Brain microvascular endothelial cell (primary cell): ENCODE measurements around the gene SAMD4A.

Experiments used
- DNase-seq: peaks from one replicate; pipeline ENCODE4 v3.0.0-alpha.2; 2020
- H3K27ac ChIP-seq: fragments of 250-450 bp; sonication (Bioruptor Pico); 2 replicates; pipeline ENCODE4 v1.5.1; 2020; ENCODE audit warnings: mild to moderate bottlenecking, moderate library complexity
- H3K27me3 ChIP-seq: fragments of 250-450 bp; sonication (Bioruptor Pico); replicated peaks from 2 replicates; pipeline ENCODE4 v1.5.1; 2020; ENCODE audit warnings: mild to moderate bottlenecking
- H3K36me3 ChIP-seq: fragments of 250-450 bp; sonication (Bioruptor Pico); replicated peaks from 2 replicates; pipeline ENCODE4 v1.5.1; 2020; ENCODE audit warnings: mild to moderate bottlenecking
- H3K4me3 ChIP-seq: 2 replicates; pipeline ENCODE4 v1.5.1; 2011; ENCODE audit warnings: low read depth, mild to moderate bottlenecking, control low read depth, low read length, moderate library complexity
- in situ Hi-C: cut with HindIII; loops from 2 replicates; pipeline ENCODE4 v1.10.0; 2017; ENCODE audit warnings: low sequenced_read_pairs, low pct_ligation_motif_present
- TF ChIP-seq, protein P1 (sequence below): IDR thresholded peaks from 2 replicates; pipeline ENCODE4 v1.5.1; 2011; ENCODE audit warnings: low read depth, mild to moderate bottlenecking, moderate library complexity, low read length, control low read depth, inconsistent platforms; ENCODE audit errors: missing control alignments

Gene SAMD4A

DNA sequence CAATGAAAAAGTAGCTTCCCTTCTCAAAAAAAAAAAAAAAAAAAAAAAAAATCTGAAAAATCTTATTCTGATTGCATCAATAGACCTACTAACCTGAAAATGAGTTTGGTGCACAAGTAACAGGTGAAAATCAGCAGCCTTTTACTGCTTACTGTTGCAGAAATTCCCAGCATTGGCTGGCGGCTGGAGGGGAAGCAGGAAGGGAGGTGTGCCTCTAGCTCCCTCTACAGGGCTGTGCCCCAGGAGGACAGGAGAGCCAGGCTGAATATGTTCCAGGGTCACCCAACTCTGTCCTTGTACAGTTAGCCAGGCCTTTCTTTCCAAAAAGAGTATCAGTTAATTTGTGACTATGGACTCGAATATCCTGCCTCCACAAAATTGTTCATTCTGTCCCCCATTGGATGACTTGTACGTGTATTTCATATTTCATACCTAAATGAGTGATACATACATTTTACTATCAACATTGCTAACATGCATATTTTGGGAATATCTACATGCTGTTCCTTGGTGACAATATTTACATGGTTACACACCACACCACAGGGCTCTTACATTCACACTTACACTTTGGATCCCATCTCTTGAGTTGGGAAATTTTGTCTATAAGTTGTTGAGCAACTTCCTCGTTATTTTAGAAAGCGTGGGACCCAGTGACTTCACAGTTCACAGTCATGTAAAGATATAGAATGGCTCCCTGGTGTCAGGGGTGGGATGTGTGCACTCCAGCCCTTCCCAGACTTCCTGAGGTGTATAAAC lies 124.8 kb downstream of the SAMD4A start:
- in situ Hi-C loops, result no loop called here
- H3K27ac ChIP-seq, result no peak overlapping the region
- DNase-seq, result peak; percentile 66

DNA sequence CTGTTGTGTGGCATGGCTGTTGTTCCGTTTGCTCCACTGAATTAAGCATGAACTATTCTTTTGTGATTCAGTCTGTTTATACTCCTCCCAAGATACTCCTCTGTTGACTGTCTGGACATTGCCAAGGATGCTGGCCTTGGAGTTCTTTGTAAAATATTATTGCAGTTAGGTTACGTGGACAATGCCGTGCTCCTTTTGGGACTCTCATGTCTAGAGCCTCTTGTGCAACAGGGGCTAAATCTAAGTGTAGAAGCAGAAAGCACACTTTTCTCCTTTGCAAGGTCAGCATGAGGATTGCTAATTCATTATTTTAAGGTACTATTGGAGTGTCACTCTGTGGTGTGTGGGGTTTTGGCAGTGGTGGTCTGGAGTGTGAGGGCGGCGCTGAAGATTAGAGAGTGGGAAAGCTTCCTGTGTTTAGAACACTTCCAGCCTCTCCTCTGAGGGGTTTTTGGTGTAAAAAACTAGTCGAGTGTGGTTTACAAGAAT lies 125.4 kb downstream of the SAMD4A start:
- Histone ChIP-seq H3K27ac (no peak overlapping the region), H3K27me3 (no peaks in the 10 kb centered on the region), H3K36me3 (no peaks in the 10 kb centered on the region), H3K4me3 (no peak overlapping the region)
- in situ Hi-C loops, result no loop called here
- no peak for DNase-seq
- TF ChIP-seq, protein P1, sequence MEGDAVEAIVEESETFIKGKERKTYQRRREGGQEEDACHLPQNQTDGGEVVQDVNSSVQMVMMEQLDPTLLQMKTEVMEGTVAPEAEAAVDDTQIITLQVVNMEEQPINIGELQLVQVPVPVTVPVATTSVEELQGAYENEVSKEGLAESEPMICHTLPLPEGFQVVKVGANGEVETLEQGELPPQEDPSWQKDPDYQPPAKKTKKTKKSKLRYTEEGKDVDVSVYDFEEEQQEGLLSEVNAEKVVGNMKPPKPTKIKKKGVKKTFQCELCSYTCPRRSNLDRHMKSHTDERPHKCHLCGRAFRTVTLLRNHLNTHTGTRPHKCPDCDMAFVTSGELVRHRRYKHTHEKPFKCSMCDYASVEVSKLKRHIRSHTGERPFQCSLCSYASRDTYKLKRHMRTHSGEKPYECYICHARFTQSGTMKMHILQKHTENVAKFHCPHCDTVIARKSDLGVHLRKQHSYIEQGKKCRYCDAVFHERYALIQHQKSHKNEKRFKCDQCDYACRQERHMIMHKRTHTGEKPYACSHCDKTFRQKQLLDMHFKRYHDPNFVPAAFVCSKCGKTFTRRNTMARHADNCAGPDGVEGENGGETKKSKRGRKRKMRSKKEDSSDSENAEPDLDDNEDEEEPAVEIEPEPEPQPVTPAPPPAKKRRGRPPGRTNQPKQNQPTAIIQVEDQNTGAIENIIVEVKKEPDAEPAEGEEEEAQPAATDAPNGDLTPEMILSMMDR, result no peak

More for the DNA sequence above, 124.8 kb downstream of the SAMD4A start:
- H3K4me3 ChIP-seq, result no peak overlapping the region
- H3K27me3 ChIP-seq, result no peaks in the 10 kb centered on the region
- H3K36me3 ChIP-seq, result no peaks in the 10 kb centered on the region
- TF ChIP-seq, protein P1, result peak; percentile 97

DNA sequence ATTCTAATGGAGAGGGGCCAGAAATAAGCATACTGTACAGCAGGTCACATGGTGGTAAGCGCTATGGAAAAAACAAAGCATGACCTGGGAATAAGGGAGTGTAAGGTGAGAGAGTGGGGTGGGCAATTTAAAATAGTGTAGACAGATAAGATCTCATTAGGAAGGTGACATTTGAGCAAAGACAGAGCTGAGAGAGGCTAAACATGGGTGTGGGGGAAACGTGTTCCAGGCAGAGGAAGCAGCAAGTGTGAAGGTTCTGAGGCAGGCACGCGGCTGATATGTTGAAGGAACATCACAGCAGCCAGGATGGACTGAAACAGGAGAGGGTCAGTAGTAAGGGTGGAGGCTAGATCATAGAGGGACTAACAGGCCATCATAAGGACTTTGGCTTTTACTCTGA lies 126.8 kb downstream of the SAMD4A start:
- Histone ChIP-seq H3K36me3 (no peaks in the 10 kb centered on the region), H3K27ac (no peak overlapping the region), H3K27me3 (no peaks in the 10 kb centered on the region), H3K4me3 (no peak overlapping the region)
- no peak for DNase-seq
- TF ChIP-seq, protein P1, result no peak
- in situ Hi-C loops, result no loop called here

GRCh38 chr14:54695196-54695595 lies 128.3 kb downstream of the SAMD4A start:
- Histone ChIP-seq H3K27ac (no peak overlapping the region), H3K36me3 (no peaks in the 10 kb centered on the region), H3K27me3 (no peaks in the 10 kb centered on the region), H3K4me3 (no peak overlapping the region)
- TF ChIP-seq, protein P1, result no peak
- no peak for DNase-seq
- in situ Hi-C loops, result no loop called here

DNA sequence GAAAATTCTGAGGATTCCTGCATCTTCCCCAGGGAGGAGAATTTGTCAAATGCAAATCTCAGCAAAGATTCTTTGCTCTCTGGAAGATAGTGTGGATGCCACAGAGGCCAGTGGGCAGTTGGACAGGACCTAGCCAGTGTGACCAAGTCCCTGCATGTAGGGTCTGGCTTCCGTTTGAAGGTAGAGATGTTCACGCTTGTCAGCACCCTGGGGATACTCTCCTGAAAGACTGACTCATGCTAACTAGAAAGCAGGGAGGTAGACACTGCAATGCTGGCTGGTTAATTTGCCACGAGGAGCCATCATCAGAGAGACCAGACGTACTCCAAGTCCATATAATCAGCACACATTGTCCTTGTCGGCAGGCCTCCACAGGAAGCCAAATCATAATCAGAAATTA lies 130.1 kb downstream of the SAMD4A start:
- H3K36me3 ChIP-seq, result no peaks in the 10 kb centered on the region
- in situ Hi-C loops, result no loop called here

More for the DNA sequence above, 130.1 kb downstream of the SAMD4A start:
- Histone ChIP-seq H3K4me3 (no peak overlapping the region), H3K27ac (no peak overlapping the region), H3K27me3 (no peaks in the 10 kb centered on the region)
- no peak for DNase-seq
- TF ChIP-seq, protein P1, result no peak
